Natural killer cell (primary cell): Measurements from ENCODE around the gene MTHFD2L. TPM values are rescaled to one million over a fixed set of nuclear protein-coding genes. Genes with fewer than 3 reads are reported as not detected.

Source experiments
- ATAC-seq, 3 donors: fragments of 150-1000 bp in 2 of 3; fragments of 200-7000 bp in 1 of 3; cut with Tn5 transposase; 1 replicate in 1 of 3; 2 replicates in 2 of 3; pipeline ENCODE4 v1.10.0; 2021; ENCODE audit warnings: mild to moderate bottlenecking in 2 of 3, moderate library complexity in 2 of 3
- DNase-seq, 2 donors: peaks; one replicate each; pipeline versions ENCODE4 v3.0.0 to v3.0.0-alpha.2; 2013 to 2021; ENCODE audit warnings: mixed read lengths in 1 of 2
- H3K27ac ChIP-seq: one replicate; pipeline ENCODE4 v1.5.1; 2013; ENCODE audit warnings: mild to moderate bottlenecking, low read length
- H3K27me3 ChIP-seq: one replicate; pipeline ENCODE4 v1.6.1; 2013; ENCODE audit warnings: low read length; ENCODE audit not compliant: control insufficient read depth, insufficient read depth
- H3K36me3 ChIP-seq: one replicate; pipeline ENCODE4 v1.6.1; 2013; ENCODE audit warnings: low read length; ENCODE audit not compliant: control insufficient read depth, insufficient read depth
- H3K4me1 ChIP-seq: one replicate; pipeline ENCODE4 v1.6.1; 2013; ENCODE audit warnings: low read length; ENCODE audit not compliant: control insufficient read depth, insufficient read depth
- H3K4me3 ChIP-seq: one replicate; pipeline ENCODE4 v1.5.1; 2013; ENCODE audit warnings: low read length
- H3K9me3 ChIP-seq: one replicate; pipeline ENCODE4 v1.6.1; 2013; ENCODE audit warnings: low read length; ENCODE audit not compliant: control insufficient read depth, insufficient read depth
- H3K27ac Mint-ChIP-seq, 2 donors: one replicate each; pipeline ENCODE4 v1.8.0; 2022; ENCODE audit warnings: mild to moderate bottlenecking in 2 of 2, mixed read lengths in 2 of 2, moderate library complexity in 1 of 2
- H3K27me3 Mint-ChIP-seq, 2 donors: one replicate each; pipeline ENCODE4 v1.8.0; 2022; ENCODE audit warnings: low read depth in 2 of 2, mixed read lengths in 2 of 2
- H3K36me3 Mint-ChIP-seq: one replicate; pipeline ENCODE4 v1.8.0; 2022; ENCODE audit warnings: mixed read lengths
- H3K4me1 Mint-ChIP-seq, 2 donors: one replicate each; pipeline ENCODE4 v1.8.0; 2022; ENCODE audit warnings: mixed read lengths in 2 of 2
- H3K4me3 Mint-ChIP-seq: one replicate; pipeline ENCODE4 v1.8.0; 2022; ENCODE audit warnings: mild to moderate bottlenecking, moderate library complexity, mixed read lengths
- H3K9me3 Mint-ChIP-seq, 2 donors: one replicate each; pipeline ENCODE4 v1.8.0; 2022; ENCODE audit warnings: mixed read lengths in 2 of 2
- CTCF ChIP-seq: fragments of 200-600 bp; IDR thresholded peaks from one replicate; pipeline ENCODE4 v1.8.0; 2022; ENCODE audit warnings: antibody characterized with exemption
- WGBS: methylation state at CpG from one replicate; pipeline ENCODE4 v1.1.7; 2013; ENCODE audit warnings: missing lambda C conversion rate; ENCODE audit not compliant: insufficient coverage; 5-methylcytosine and 5-hydroxymethylcytosine counted together
- intact Hi-C: fragments of 100-400 bp; cut with micrococcal nuclease; formaldehyde crosslinking; loops from one replicate; pipeline ENCODE4 v1.14.2; 2022
- total RNA-seq, 4 donors: library from RNA; stranded (reverse); fragments of 120-200 nt in 1 of 4; gene quantifications; one replicate each; pipeline versions ENCODE4 v1.2.3 to v1.2.4, GENCODE V29; 2013 to 2022

The MTHFD2L gene
- total RNA-seq, 3 donors from 2014 or later (not counting 1 experiment from before 2014, with no cell fraction given): 9.5 to 11.7 (median 10.4) TPM

DNA sequence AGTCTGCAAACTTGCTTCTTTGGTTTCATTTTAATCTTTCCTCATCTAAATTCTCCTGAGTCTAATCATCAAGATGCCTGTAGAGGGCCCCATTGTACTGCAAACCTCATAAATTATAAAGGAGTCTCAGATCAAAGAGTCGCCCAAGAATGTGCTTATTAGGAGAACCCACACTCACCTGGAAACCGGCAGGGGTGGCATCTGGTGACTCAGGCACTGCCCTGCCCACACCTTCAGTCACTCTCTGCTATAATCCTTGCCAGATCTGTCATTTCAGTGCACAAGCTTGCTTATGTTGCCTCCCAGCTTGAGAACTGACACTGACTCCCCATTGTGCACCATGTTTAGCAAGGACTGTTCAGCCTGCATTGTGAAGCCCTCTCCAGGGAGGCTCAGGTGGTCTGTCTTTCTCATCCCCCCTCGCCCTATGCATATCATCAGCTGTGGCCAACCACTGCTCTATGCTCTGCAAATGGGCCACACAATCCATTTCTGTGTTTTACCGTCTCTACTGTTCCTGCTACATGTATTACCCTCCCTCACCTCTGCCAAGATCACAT, 162.7 kb downstream of the MTHFD2L start:
- 32% methylated on average over 4 of the region's 4 CpGs for WGBS
- H3K9me3 Mint-ChIP-seq: no peaks in the 10 kb centered on the region
- no peaks in the 10 kb centered on the region for H3K36me3 ChIP-seq
- no peaks in the 10 kb centered on the region for H3K9me3 ChIP-seq
- ATAC-seq (peak in 2 of 3 donors; percentile 30 to 33), DNase-seq (peak in 1 of 2 donors; percentile 49)
- no peaks in the 10 kb centered on the region for H3K4me1 ChIP-seq
- H3K27me3 Mint-ChIP-seq: peaks cover 3 to 10% of the 10 kb centered on the region in 2 donors
- no peak overlapping the region for H3K27ac ChIP-seq
- intact Hi-C loops: no loop called here
- no peaks in the 10 kb centered on the region for H3K27me3 ChIP-seq
- H3K4me3 ChIP-seq: no peak overlapping the region
- no peak overlapping the region for H3K4me3 Mint-ChIP-seq
- peaks cover 0 to 4% of the 10 kb centered on the region in 2 donors for H3K4me1 Mint-ChIP-seq
- H3K36me3 Mint-ChIP-seq: no peaks in the 10 kb centered on the region
- H3K27ac Mint-ChIP-seq: no peak overlapping the region
- TF ChIP-seq CTCF: no peak

GRCh38 chr4:74322301-74322700, 164.4 kb downstream of the MTHFD2L start:
- H3K27me3 ChIP-seq: no peaks in the 10 kb centered on the region
- WGBS: no CpG with 5 or more reads among the region's 3 CpGs
- Mint-ChIP-seq H3K4me3 (no peak overlapping the region), H3K27me3 (peaks cover 3 to 10% of the 10 kb centered on the region in 2 donors), H3K36me3 (no peaks in the 10 kb centered on the region), H3K9me3 (no peaks in the 10 kb centered on the region), H3K27ac (no peak overlapping the region), H3K4me1 (peaks cover 0 to 4% of the 10 kb centered on the region in 2 donors)
- H3K27ac ChIP-seq: no peak overlapping the region
- no peak overlapping the region for H3K4me3 ChIP-seq
- no peaks in the 10 kb centered on the region for H3K4me1 ChIP-seq
- no peaks in the 10 kb centered on the region for H3K9me3 ChIP-seq
- no peak for TF ChIP-seq CTCF
- intact Hi-C loops: no loop called here
- no peak for DNase-seq
- H3K36me3 ChIP-seq: no peaks in the 10 kb centered on the region
- no peak for ATAC-seq

DNA sequence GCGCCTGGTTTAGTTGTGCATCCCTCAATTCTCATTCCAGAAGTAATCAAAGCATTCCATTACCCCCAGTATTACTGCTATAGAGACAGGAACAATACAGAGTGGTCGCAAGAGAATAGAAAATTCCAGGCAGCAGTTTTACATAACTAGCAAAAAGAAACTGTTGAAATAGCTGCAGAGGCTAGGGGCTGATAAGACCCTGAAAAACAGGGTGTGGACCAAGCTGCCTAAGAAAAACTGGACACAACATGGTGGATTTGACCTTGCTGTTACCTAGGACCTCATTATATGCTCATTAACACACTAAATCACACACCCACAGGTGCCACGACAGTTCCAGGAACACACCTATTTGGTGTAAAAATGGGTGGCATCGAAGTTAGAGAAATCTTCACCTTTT, 165.7 kb downstream of the MTHFD2L start:
- H3K4me3 Mint-ChIP-seq: no peak overlapping the region
- Histone ChIP-seq H3K4me1 (no peaks in the 10 kb centered on the region), H3K36me3 (no peaks in the 10 kb centered on the region), H3K4me3 (no peak overlapping the region), H3K27ac (no peak overlapping the region), H3K9me3 (no peaks in the 10 kb centered on the region), H3K27me3 (no peaks in the 10 kb centered on the region)
- intact Hi-C loops: no loop called here
- H3K27me3 Mint-ChIP-seq: peaks cover 5 to 21% of the 10 kb centered on the region in 2 donors
- no peaks in the 10 kb centered on the region for H3K36me3 Mint-ChIP-seq
- peaks cover 0 to 4% of the 10 kb centered on the region in 2 donors for H3K4me1 Mint-ChIP-seq
- H3K27ac Mint-ChIP-seq: no peak overlapping the region
- no peaks in the 10 kb centered on the region for H3K9me3 Mint-ChIP-seq
- WGBS: 91% methylated on average over 2 of the region's 4 CpGs
- no peak for TF ChIP-seq CTCF
- ATAC-seq (no peak), DNase-seq (no peak)

- DNase-seq (no peak), ATAC-seq (no peak)
- Histone ChIP-seq H3K4me3 (no peak overlapping the region), H3K36me3 (no peaks in the 10 kb centered on the region), H3K27me3 (no peaks in the 10 kb centered on the region), H3K27ac (no peak overlapping the region), H3K4me1 (no peaks in the 10 kb centered on the region), H3K9me3 (no peaks in the 10 kb centered on the region)
- intact Hi-C loops: no loop called here
- Mint-ChIP-seq H3K4me1 (peaks cover 0 to 4% of the 10 kb centered on the region in 2 donors), H3K27ac (no peak overlapping the region), H3K4me3 (no peak overlapping the region), H3K36me3 (no peaks in the 10 kb centered on the region), H3K27me3 (peaks cover 8 to 27% of the 10 kb centered on the region in 2 donors), H3K9me3 (no peaks in the 10 kb centered on the region)
- 54% methylated on average over 3 of the region's 3 CpGs for WGBS
- TF ChIP-seq CTCF: no peak
Measured at GRCh38 chr4:74324262-74324661, 166.3 kb downstream of the MTHFD2L start.
